GM12872 (cell line): ENCODE results near the gene SMCO1.

Experiments used
- TF ChIP-seq, protein P1 (sequence below): IDR thresholded peaks from 3 replicates; pipeline ENCODE4 v1.5.1; 2011; ENCODE audit warnings: low read depth, mild to moderate bottlenecking, low read length, moderate library complexity; ENCODE audit not compliant: insufficient read depth

SMCO1 gene

DNA sequence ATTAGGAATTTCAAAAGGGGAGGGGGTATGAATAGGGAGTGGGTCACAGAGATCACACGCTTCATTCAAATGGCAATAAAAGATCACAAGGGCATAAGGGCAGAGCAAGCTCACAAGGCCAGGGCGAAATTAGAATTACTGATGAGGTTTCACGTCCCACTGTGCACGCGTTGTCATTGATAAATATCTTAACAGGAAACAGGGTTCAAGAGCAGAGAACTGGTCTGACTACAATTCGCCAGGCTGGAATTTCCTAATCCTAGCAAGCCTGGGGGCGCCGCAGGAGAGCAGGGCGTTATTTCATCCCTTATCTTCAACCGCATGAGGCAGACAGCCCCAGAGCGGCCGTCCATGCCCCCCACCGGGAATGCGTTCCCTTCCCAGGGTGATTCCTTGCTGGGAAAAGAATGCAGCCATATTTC is 18.1 kb upstream of the SMCO1 start:
- TF ChIP-seq, protein P1, sequence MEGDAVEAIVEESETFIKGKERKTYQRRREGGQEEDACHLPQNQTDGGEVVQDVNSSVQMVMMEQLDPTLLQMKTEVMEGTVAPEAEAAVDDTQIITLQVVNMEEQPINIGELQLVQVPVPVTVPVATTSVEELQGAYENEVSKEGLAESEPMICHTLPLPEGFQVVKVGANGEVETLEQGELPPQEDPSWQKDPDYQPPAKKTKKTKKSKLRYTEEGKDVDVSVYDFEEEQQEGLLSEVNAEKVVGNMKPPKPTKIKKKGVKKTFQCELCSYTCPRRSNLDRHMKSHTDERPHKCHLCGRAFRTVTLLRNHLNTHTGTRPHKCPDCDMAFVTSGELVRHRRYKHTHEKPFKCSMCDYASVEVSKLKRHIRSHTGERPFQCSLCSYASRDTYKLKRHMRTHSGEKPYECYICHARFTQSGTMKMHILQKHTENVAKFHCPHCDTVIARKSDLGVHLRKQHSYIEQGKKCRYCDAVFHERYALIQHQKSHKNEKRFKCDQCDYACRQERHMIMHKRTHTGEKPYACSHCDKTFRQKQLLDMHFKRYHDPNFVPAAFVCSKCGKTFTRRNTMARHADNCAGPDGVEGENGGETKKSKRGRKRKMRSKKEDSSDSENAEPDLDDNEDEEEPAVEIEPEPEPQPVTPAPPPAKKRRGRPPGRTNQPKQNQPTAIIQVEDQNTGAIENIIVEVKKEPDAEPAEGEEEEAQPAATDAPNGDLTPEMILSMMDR: no peak

DNA sequence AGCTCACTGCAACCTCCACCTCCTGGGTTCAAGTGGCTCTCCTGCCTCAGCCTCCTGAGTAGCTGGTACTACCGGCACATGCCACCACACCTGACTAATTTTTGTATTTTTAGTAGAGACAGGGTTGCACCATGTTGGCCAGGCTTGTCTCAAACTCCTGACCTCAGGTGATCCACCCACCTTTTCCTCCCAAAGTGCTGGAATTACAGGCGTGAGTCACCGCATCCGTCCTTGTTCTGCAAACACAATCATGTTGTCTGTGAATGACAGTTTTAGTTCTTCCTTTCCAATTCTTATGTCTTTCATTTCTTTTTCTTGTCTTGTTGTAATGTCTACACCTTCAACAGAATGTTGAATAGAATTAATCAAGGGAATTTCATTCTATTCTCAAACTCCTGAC is 16.3 kb upstream of the SMCO1 start:
- TF ChIP-seq, protein P1: no peak

DNA sequence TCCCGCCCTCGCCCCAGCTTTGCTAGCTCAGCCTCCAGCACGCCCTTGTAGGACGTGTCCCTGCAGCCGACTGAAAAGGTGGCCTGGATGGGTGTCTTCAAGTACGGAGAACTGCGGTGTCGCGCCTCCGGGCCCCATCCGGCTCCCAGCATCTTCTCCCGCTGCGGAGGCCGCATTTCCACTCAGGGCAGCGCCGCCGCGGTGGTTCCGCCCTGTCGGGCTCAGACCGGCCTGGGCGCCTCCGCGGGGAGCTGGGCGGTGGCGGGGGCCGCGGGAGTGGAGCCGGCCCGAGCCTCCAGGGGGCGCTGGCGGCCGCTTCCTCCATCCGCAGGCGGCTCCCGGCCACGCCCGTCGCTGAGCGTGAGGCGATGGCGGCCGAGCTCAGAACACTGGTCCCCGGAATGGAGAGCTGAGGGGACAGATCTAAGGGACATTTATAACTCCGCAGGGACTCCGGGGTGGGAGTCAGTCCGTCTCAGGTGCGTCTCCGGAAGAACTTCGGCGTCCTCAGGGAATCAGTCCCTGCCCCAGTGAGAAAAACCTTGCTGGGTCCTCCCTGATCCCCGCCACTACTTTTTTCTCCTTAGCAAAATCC is 13.6 kb upstream of the SMCO1 start:
- TF ChIP-seq, protein P1: peak; percentile 71

DNA sequence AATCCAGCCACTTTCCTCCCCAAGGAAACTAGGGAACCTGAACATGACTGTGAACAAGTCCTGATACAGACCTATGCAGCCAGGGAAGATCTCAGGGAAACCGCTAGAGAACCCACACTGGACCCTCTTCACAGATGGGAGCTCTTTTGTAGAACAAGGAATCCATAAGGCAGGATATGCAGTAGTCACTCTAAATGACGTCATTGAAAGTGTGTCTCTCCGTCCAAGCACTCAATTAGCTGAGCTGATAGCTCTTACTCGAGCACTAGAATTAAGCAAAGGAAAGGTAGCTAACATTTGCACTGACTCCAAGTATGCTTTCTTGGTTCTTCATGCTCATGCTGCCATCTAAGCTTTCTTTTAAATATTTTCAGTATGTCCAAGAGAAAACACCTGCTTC is 10.0 kb upstream of the SMCO1 start:
- TF ChIP-seq, protein P1: no peak

DNA sequence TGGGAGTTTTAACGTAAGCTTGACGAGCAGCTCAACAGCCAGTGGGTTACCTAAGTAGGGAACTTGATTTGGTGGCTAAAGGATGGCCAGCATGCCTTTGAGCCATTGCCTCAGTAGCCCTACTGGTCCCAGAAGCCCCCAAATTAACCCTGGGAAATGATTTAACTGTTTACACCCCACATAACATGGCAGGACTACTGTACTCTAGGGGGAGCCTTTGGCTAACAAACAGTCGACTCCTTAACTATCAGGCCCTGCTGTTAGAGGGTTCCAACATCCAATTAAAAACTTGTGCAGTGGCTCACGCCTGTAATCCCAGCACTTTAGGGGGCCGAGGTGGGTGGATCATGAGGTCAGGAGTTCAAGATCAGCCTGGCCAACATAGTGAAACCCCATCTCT is 9.4 kb upstream of the SMCO1 start:
- TF ChIP-seq, protein P1: no peak

DNA sequence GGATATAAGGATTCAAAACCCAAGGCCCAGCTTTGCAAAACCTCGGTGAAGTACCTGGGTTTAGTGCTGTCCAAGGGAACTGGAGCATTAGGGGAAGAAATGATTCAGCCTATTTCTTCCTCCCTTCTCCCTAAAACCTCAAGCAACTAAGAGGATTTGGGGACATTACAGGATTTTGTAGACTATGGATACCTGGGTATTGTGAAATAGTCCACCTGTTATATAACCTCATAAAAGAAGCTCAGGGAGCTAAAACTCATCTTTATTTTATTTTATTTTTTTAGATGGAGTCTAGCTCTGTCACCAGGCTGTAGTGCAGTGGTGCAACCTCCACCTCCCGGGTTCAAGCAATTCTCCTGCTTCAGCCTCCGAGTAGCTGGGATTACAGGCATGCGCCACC is 8.7 kb upstream of the SMCO1 start:
- TF ChIP-seq, protein P1: no peak

DNA sequence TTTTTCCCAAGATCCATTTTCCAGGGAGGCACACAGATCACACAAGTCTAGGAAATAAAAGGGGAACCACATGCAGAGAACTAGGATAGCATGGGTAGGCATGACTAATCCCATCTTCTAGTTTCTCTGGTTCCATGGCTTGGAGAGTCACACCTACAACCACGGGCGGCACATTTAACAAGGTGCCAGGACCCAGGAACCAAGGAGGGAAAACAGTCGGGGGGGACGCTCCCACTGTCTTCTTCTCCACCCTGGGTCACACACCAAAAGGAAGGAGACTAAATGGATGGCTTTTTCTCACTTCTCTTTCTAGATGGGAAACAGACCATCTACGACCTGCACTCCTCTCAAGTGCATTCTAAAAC is 4.6 kb upstream of the SMCO1 start:
- TF ChIP-seq, protein P1: no peak
